PFSK-1 (cell line): ENCODE results near the gene CFAP97D2.

Experiments used
- POLR2AphosphoS5 ChIP-seq: IDR thresholded peaks from 2 replicates; pipeline ENCODE4 v1.6.1; 2012; ENCODE audit warnings: low read depth, mild to moderate bottlenecking, control low read depth, low read length, moderate library complexity
- SIN3A ChIP-seq: IDR thresholded peaks from 2 replicates; pipeline ENCODE4 v1.6.1; 2012; ENCODE audit warnings: mild to moderate bottlenecking, low read length, moderate library complexity, borderline replicate concordance; ENCODE audit not compliant: insufficient read depth
- TAF1 ChIP-seq: IDR thresholded peaks from 2 replicates; pipeline ENCODE4 v1.6.1; 2012; ENCODE audit warnings: low read length, control low read depth, borderline replicate concordance; ENCODE audit not compliant: insufficient read depth
- TF ChIP-seq, protein P1 (sequence below), 2 experiments: IDR thresholded peaks; 2 replicates each; pipeline versions ENCODE4 v1.6.1 to v1.8.0; 2011 to 2012; ENCODE audit warnings: low read depth in 2 of 2, low read length in 2 of 2, control low read depth in 1 of 2, inconsistent platforms in 1 of 2, mild to moderate bottlenecking in 1 of 2, moderate library complexity in 1 of 2; ENCODE audit not compliant: insufficient read depth in 1 of 2

- TF ChIP-seq, protein P1, sequence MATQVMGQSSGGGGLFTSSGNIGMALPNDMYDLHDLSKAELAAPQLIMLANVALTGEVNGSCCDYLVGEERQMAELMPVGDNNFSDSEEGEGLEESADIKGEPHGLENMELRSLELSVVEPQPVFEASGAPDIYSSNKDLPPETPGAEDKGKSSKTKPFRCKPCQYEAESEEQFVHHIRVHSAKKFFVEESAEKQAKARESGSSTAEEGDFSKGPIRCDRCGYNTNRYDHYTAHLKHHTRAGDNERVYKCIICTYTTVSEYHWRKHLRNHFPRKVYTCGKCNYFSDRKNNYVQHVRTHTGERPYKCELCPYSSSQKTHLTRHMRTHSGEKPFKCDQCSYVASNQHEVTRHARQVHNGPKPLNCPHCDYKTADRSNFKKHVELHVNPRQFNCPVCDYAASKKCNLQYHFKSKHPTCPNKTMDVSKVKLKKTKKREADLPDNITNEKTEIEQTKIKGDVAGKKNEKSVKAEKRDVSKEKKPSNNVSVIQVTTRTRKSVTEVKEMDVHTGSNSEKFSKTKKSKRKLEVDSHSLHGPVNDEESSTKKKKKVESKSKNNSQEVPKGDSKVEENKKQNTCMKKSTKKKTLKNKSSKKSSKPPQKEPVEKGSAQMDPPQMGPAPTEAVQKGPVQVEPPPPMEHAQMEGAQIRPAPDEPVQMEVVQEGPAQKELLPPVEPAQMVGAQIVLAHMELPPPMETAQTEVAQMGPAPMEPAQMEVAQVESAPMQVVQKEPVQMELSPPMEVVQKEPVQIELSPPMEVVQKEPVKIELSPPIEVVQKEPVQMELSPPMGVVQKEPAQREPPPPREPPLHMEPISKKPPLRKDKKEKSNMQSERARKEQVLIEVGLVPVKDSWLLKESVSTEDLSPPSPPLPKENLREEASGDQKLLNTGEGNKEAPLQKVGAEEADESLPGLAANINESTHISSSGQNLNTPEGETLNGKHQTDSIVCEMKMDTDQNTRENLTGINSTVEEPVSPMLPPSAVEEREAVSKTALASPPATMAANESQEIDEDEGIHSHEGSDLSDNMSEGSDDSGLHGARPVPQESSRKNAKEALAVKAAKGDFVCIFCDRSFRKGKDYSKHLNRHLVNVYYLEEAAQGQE (IDR thresholded peaks at IDR 0.05; ENCODE audit: insufficient read depth in 1 of 2, low read depth in 2 of 2, low read length in 2 of 2), result no peak
- TF ChIP-seq TAF1 (no peak), SIN3A (no peak), POLR2AphosphoS5 (no peak)
Measured at GRCh38 chr13:114173272-114173671, 5.8 kb upstream of the CFAP97D2 start.
